Uterus (tissue), 2 donors: Measurements from ENCODE around the gene ARHGEF19.

Experiments used
- CTCF ChIP-seq, 4 experiments: fragments of 200-600 bp in 2 of 4; fragments of 450-650 bp in 2 of 4; sonication (generic) in 2 of 4; IDR thresholded peaks; one replicate each; pipeline ENCODE4 v1.5.1; 2016 to 2019; ENCODE audit warnings: antibody characterized with exemption in 4 of 4, mild to moderate bottlenecking in 2 of 4, moderate library complexity in 1 of 4
- POLR2A ChIP-seq, 2 donors: fragments of 450-650 bp; IDR thresholded peaks; one replicate each; pipeline ENCODE4 v1.6.1; 2016; ENCODE audit warnings: antibody characterized with exemption in 2 of 2, mild to moderate bottlenecking in 1 of 2, moderate library complexity in 1 of 2

GRCh38 chr1:16248603-16249516, 36.4 kb upstream of the ARHGEF19 start:
- TF ChIP-seq CTCF (IDR thresholded peaks at IDR 0.05) (no peak), POLR2A (IDR thresholded peaks at IDR 0.05) (no peak)
